Esophagus squamous epithelium (tissue), 4 donors: ENCODE data around the gene LRIG2.

ENCODE experiments used
- CTCF ChIP-seq, 6 experiments: fragments of 450-650 bp in 4 of 6; fragments of 200-600 bp in 2 of 6; sonication (generic) in 2 of 6; IDR thresholded peaks; one replicate each; pipeline ENCODE4 v1.5.1; 2016 to 2019; ENCODE audit warnings: antibody characterized with exemption in 6 of 6, mild to moderate bottlenecking in 4 of 6, moderate library complexity in 4 of 6
- POLR2A ChIP-seq, 4 donors: fragments of 450-650 bp; IDR thresholded peaks; one replicate each; pipeline ENCODE4 v1.6.1; 2017; ENCODE audit warnings: antibody characterized with exemption in 4 of 4, mild to moderate bottlenecking in 4 of 4, moderate library complexity in 3 of 4

DNA sequence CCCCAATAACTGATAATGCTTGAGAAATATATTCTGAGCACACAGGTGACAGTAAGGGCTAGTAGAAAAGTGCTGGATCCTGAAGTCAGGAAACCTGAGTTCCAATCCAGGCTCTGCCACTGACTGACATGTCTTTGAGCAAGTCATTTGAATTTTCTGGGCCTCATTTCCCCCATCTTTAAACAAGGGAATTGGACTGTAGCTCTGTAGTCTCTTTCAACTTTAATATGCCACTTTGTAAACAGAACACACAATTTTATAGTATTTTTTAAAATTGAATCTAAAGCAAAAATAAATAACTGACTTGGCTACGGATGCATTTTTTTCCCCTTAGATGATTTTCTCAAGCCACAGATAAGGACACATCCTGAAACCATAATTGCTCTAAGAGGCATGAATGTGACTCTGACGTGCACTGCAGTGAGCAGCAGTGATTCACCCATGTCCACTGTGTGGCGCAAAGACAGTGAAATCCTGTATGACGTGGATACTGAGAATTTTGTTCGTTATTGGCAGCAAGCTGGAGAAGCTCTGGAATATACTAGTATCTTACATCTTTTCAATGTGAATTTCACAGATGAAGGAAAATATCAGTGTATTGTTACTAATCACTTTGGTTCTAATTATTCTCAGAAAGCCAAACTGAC, 37.0 kb downstream of the LRIG2 start:
- TF ChIP-seq CTCF (IDR thresholded peaks at IDR 0.05) (no peak), POLR2A (IDR thresholded peaks at IDR 0.05) (no peak)
